Stomach (tissue), 9 donors: Measurements from ENCODE around the gene SESN2. TPM values are rescaled to one million over a fixed set of nuclear protein-coding genes. Genes with fewer than 3 reads are reported as not detected.

Source experiments
- DNase-seq, 2 donors: peaks; one replicate each; pipeline versions ENCODE4 v3.0.0 to v3.0.0-alpha.2; 2013 to 2019
- H3K27ac ChIP-seq, 5 donors: fragments of 200-600 bp in 4 of 5; sonication (generic) in 4 of 5; one replicate each; pipeline ENCODE4 v1.5.1; 2013 to 2019; ENCODE audit warnings: mild to moderate bottlenecking in 1 of 5, moderate library complexity in 1 of 5
- H3K27me3 ChIP-seq, 3 donors: fragments of 200-600 bp; sonication (generic); one replicate each; pipeline ENCODE4 v1.5.1; 2017 to 2019; ENCODE audit warnings: mixed run types in 1 of 3
- H3K36me3 ChIP-seq, 4 donors: fragments of 200-600 bp; sonication (generic); 1 replicate in 3 of 4; 2 replicates in 1 of 4; pipeline ENCODE4 v1.5.1; 2016 to 2019
- H3K4me1 ChIP-seq, 4 donors: fragments of 200-600 bp; sonication (generic); one replicate each; pipeline ENCODE4 v1.5.1; 2016 to 2019
- H3K4me3 ChIP-seq, 4 donors: fragments of 200-600 bp; sonication (generic) in 3 of 4; one replicate each; pipeline ENCODE4 v1.5.1; 2016 to 2019; ENCODE audit warnings: mild to moderate bottlenecking in 1 of 4
- H3K9me3 ChIP-seq, 4 donors: fragments of 200-600 bp; sonication (generic); one replicate each; pipeline ENCODE4 v1.5.1; 2016 to 2019
- CTCF ChIP-seq, 7 experiments: fragments of 450-650 bp in 4 of 7; fragments of 200-600 bp in 3 of 7; sonication (generic) in 3 of 7; IDR thresholded peaks; one replicate each; pipeline ENCODE4 v1.5.1; 2016 to 2019; ENCODE audit warnings: antibody characterized with exemption in 7 of 7, control low read depth in 2 of 7, mild to moderate bottlenecking in 1 of 7
- EP300 ChIP-seq: sonication (generic); formaldehyde crosslinking; IDR thresholded peaks from one replicate; pipeline ENCODE4 v1.6.1; 2017; ENCODE audit warnings: antibody characterized with exemption
- POLR2A ChIP-seq, 4 donors: fragments of 450-650 bp; IDR thresholded peaks; one replicate each; pipeline ENCODE4 v1.6.1; 2016; ENCODE audit warnings: antibody characterized with exemption in 4 of 4, control low read depth in 2 of 4, mild to moderate bottlenecking in 1 of 4, moderate library complexity in 1 of 4
- POLR2AphosphoS5 ChIP-seq, 3 donors: sonication (generic); formaldehyde crosslinking; IDR thresholded peaks; one replicate each; pipeline ENCODE4 v1.6.1; 2016; ENCODE audit warnings: antibody characterized with exemption in 3 of 3
- WGBS, 5 donors: extraction: QIAGEN DNeasy Blood & Tissue Kit in 3 of 5; methylation state at CpG; one replicate each; pipeline versions ENCODE4 v1.1.5 to v1.1.7; 2013 to 2018; 5-methylcytosine and 5-hydroxymethylcytosine counted together
- intact Hi-C: fragments of 100-400 bp; cut with DNase I; formaldehyde crosslinking; loops from one replicate; pipeline ENCODE4 v1.15.1; 2023; ENCODE audit warnings: low total_unique reads
- polyA plus RNA-seq, 3 donors: library from polyadenylated mRNA; stranded (reverse); fragments of 200-250 nt; gene quantifications; one replicate each; pipeline ENCODE4 v1.2.3, GENCODE V29; 2013
- total RNA-seq, 5 donors: library from RNA; depleted of rRNA; stranded (reverse); fragments of >200 nt; gene quantifications; one replicate each; pipeline versions ENCODE4 v1.1.0 to v1.2.3, GENCODE V29; 2014 to 2016
- donor health status: healthy with polysubstance abuse.
- donor health status: Bipolar disorder and iron deficiency.
- donor health status: healthy.

Gene SESN2
- total and polyA plus RNA-seq, 8 donors = 2.3 to 20.3 (median 6.3) TPM

- H3K4me3 ChIP-seq = no peak overlapping the region
- TF ChIP-seq EP300 = no peak
- no peak for TF ChIP-seq POLR2A (IDR thresholded peaks at IDR 0.05)
- TF ChIP-seq POLR2AphosphoS5 (IDR thresholded peaks at IDR 0.05) = no peak
- TF ChIP-seq CTCF (IDR thresholded peaks at IDR 0.05) = no peak
- no peaks in the 10 kb centered on the region for H3K9me3 ChIP-seq
- no peak overlapping the region for H3K27ac ChIP-seq
- peaks cover 10 to 33% (median 30%) of the 10 kb centered on the region in 4 donors for H3K4me1 ChIP-seq
- WGBS, 5 donors = 93 to 100% (median 95%) methylated on average over 4 of the region's 4 CpGs
- DNase-seq = no peak
- H3K36me3 ChIP-seq = no peaks in the 10 kb centered on the region
- no peaks in the 10 kb centered on the region for H3K27me3 ChIP-seq
- intact Hi-C loops = no loop called here
Observed at GRCh38 chr1:28257736-28258135, 1.6 kb upstream of the SESN2 start.

- H3K9me3 ChIP-seq = no peaks in the 10 kb centered on the region
- intact Hi-C loops = no loop called here
- peaks cover 10 to 43% (median 37%) of the 10 kb centered on the region in 4 donors for H3K4me1 ChIP-seq
- H3K27me3 ChIP-seq = no peaks in the 10 kb centered on the region
- 4 to 9% (median 6%) methylated on average over 11 to 12 of the region's 12 CpGs for WGBS, 5 donors
- H3K27ac ChIP-seq = peak overlapping the region in 3 of 5 donors; percentile 91 to 96 (median 93)
- DNase-seq = no peak
- H3K4me3 ChIP-seq = peak overlapping the region; percentile 84 to 99 (median 92)
- no peaks in the 10 kb centered on the region for H3K36me3 ChIP-seq
- TF ChIP-seq POLR2A (IDR thresholded peaks at IDR 0.05) = no peak
Observed at GRCh38 chr1:28258628-28259251, 578 bp upstream of the SESN2 start.

GRCh38 chr1:28259934-28260802, 850 bp downstream of the SESN2 start:
- intact Hi-C loops = loop anchor here (10.0 kb wide), 1 partner anchor 65 kb away; the partner anchor contains the start of gene MED18
- 1 to 2% (median 2%) methylated on average over 29 to 60 of the region's 66 CpGs for WGBS, 5 donors
- Histone ChIP-seq H3K9me3 (no peaks in the 10 kb centered on the region), H3K4me1 (peaks cover 14 to 54% (median 44%) of the 10 kb centered on the region in 4 donors), H3K36me3 (no peaks in the 10 kb centered on the region), H3K4me3 (peak overlapping the region; percentile 84 to 99 (median 92)), H3K27ac (peak overlapping the region; percentile 89 to 96 (median 91)), H3K27me3 (no peaks in the 10 kb centered on the region)
- TF ChIP-seq EP300 (no peak), CTCF (IDR thresholded peaks at IDR 0.05) (no peak), POLR2A (IDR thresholded peaks at IDR 0.05) (no peak), POLR2AphosphoS5 (IDR thresholded peaks at IDR 0.05) (peak in 1 of 3 donors; percentile 14)
- peak; percentile 75 to 93 for DNase-seq

GRCh38 chr1:28260803-28261174, 1.5 kb downstream of the SESN2 start:
- Histone ChIP-seq H3K4me3 (peak overlapping the region; percentile 84 to 99 (median 92)), H3K36me3 (no peaks in the 10 kb centered on the region), H3K27me3 (no peaks in the 10 kb centered on the region), H3K9me3 (no peaks in the 10 kb centered on the region), H3K4me1 (peaks cover 14 to 60% (median 47%) of the 10 kb centered on the region in 4 donors), H3K27ac (peak overlapping the region in 4 of 5 donors; percentile 89 to 96 (median 92))
- DNase-seq = no peak
- TF ChIP-seq POLR2AphosphoS5 (IDR thresholded peaks at IDR 0.05) = no peak
- 44 to 54% (median 48%) methylated on average over 7 of the region's 7 CpGs for WGBS, 5 donors
- intact Hi-C loops = loop anchor here (10.0 kb wide), 1 partner anchor 64 kb away; the partner anchor contains the start of gene MED18

- WGBS, 5 donors = 83 to 97% (median 92%) methylated on average over 1 of the region's 1 CpG
- Histone ChIP-seq H3K27ac (no peak overlapping the region), H3K36me3 (peaks cover 0 to 12% (median 3%) of the 10 kb centered on the region in 4 donors), H3K27me3 (no peaks in the 10 kb centered on the region), H3K4me1 (peaks cover 14 to 65% (median 44%) of the 10 kb centered on the region in 4 donors), H3K4me3 (no peak overlapping the region), H3K9me3 (no peaks in the 10 kb centered on the region)
- no peak for TF ChIP-seq CTCF (IDR thresholded peaks at IDR 0.05)
- TF ChIP-seq POLR2AphosphoS5 (IDR thresholded peaks at IDR 0.05) = no peak
- TF ChIP-seq EP300 = no peak
- no peak for TF ChIP-seq POLR2A (IDR thresholded peaks at IDR 0.05)
- no peak for DNase-seq
- intact Hi-C loops = loop anchor here (10.0 kb wide), 1 partner anchor 60 kb away; the partner anchor contains the start of gene MED18
Observed at GRCh38 chr1:28264897-28265296, 5.6 kb downstream of the SESN2 start.
